Upper lobe of left lung (tissue), 4 donors: ENCODE results near the gene CLEC4M.

ENCODE experiments used
- EP300 ChIP-seq, 4 donors: sonication (generic); formaldehyde crosslinking; IDR thresholded peaks; one replicate each; pipeline ENCODE4 v1.5.1; 2017; ENCODE audit warnings: antibody characterized with exemption in 4 of 4, control low read depth in 2 of 4
- POLR2A ChIP-seq, 4 donors: fragments of 450-650 bp; IDR thresholded peaks; one replicate each; pipeline ENCODE4 v1.5.1; 2016 to 2017; ENCODE audit warnings: antibody characterized with exemption in 4 of 4, mild to moderate bottlenecking in 2 of 4
- TF ChIP-seq, protein P1 (sequence below), 6 experiments: fragments of 450-650 bp in 4 of 6; fragments of 200-600 bp in 2 of 6; sonication (generic) in 2 of 6; IDR thresholded peaks; one replicate each; pipeline ENCODE4 v1.5.1; 2016 to 2019; ENCODE audit warnings: antibody characterized with exemption in 6 of 6

DNA sequence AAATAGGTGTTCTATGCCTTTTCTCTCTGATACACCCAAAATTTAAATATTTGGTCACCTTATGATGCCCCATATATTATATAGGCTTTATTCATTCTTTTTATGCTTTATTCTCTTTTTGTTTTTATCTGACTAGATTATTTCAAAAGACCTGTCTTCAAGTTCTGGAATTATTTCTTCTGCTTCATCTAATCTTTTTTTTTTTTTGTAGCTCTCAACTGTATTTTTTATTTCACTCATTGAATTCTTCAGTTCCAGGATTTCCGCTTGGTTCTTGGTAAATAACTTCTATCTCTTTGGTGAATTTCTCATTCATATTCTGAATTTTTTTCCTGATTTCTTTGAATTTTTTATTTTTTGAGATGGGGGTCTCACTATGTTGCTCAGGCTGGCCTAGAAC, 3.9 kb upstream of the CLEC4M start:
- no peak for TF ChIP-seq POLR2A (IDR thresholded peaks at IDR 0.05)
- TF ChIP-seq, protein P1, sequence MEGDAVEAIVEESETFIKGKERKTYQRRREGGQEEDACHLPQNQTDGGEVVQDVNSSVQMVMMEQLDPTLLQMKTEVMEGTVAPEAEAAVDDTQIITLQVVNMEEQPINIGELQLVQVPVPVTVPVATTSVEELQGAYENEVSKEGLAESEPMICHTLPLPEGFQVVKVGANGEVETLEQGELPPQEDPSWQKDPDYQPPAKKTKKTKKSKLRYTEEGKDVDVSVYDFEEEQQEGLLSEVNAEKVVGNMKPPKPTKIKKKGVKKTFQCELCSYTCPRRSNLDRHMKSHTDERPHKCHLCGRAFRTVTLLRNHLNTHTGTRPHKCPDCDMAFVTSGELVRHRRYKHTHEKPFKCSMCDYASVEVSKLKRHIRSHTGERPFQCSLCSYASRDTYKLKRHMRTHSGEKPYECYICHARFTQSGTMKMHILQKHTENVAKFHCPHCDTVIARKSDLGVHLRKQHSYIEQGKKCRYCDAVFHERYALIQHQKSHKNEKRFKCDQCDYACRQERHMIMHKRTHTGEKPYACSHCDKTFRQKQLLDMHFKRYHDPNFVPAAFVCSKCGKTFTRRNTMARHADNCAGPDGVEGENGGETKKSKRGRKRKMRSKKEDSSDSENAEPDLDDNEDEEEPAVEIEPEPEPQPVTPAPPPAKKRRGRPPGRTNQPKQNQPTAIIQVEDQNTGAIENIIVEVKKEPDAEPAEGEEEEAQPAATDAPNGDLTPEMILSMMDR (IDR thresholded peaks at IDR 0.05), result no peak
- no peak for TF ChIP-seq EP300 (IDR thresholded peaks at IDR 0.05)
